ENCODE data around the gene WIZ. TPM values are rescaled to one million over a fixed set of nuclear protein-coding genes. Genes with fewer than 3 reads are reported as not detected.

The WIZ gene
- total and polyA plus RNA-seq, 10 of the 15 experiments (the other 5 are each of a cell fraction or from before 2014, with no cell fraction given) = 0.10 to 26.7 (median 2.7) TPM

- 69% methylated on average over 13 of the region's 13 CpGs for WGBS (ENCODE audit: insufficient coverage, insufficient replicate concordance, low lambda C conversion rate, missing lambda C conversion rate)
- ChIA-PET RAD21 (ENCODE audit: unreplicated experiment) (no interaction called here), SMC1A (ENCODE audit: uncharacterized antibody, unreplicated experiment) (no interaction called here), CTCF (no interaction called here), POLR2A (no interaction called here)
- H3K9me3 ChIP-seq (replicated peaks; ENCODE audit: control insufficient read depth, insufficient read depth, low read length) = no peaks in the 10 kb centered on the region; the same call in 2 of the 3 replicates
- H3K4me2 ChIP-seq (ENCODE audit: control insufficient read depth, insufficient read depth) = no peak overlapping the region
- no peaks in the 10 kb centered on the region for H3K79me2 ChIP-seq (ENCODE audit: control insufficient read depth, insufficient read depth, low read length)
- BruUV-seq (replicated peaks) = no TSS peak
- FAIRE-seq (no peak), ATAC-seq (no peak), DNase-seq (ENCODE audit: low read depth, low spot score) (no peak)
- in situ Hi-C loops (cut with MboI) (no loop called here), intact Hi-C loops (cut with micrococcal nuclease; ENCODE audit: unreplicated experiment) (no loop called here)
- no peaks in the 10 kb centered on the region for H3K36me3 ChIP-seq (ENCODE audit: control insufficient read depth in 2 of 2, insufficient read depth in 2 of 2, low read length in 1 of 2)
- H4K20me1 ChIP-seq (ENCODE audit: control insufficient read depth, insufficient read depth) = no peaks in the 10 kb centered on the region
- no peaks in the 10 kb centered on the region for H3K4me1 ChIP-seq (ENCODE audit: control insufficient read depth, insufficient read depth, low read length)
- TF ChIP-seq MYB (IDR thresholded peaks at IDR 0.05; ENCODE audit: borderline replicate concordance, low read depth, low read length) = no peak
- TF ChIP-seq GATAD2B (conservative IDR thresholded peaks at IDR 0.05; ENCODE audit: low read depth) = no peak
- no peak for TF ChIP-seq STAT1 (conservative IDR thresholded peaks at IDR 0.05)
- TF ChIP-seq HDAC6 (IDR thresholded peaks at IDR 0.05; ENCODE audit: unreplicated experiment) = no peak
- TF ChIP-seq ASH2L (IDR thresholded peaks at IDR 0.05; ENCODE audit: borderline replicate concordance, low read depth) = no peak
- TF ChIP-seq KAT2A (conservative IDR thresholded peaks at IDR 0.05; ENCODE audit: control insufficient read depth, low read depth, low read length) = no peak
- TF ChIP-seq BCL3 (IDR thresholded peaks at IDR 0.05; ENCODE audit: borderline replicate concordance, insufficient read depth, low read depth, low read length, poor library complexity, severe bottlenecking) = no peak
- no peak for TF ChIP-seq BCLAF1 (IDR thresholded peaks at IDR 0.05)
- H3K4me3 ChIP-seq = no peak overlapping the region
- no peak overlapping the region for H3K27ac ChIP-seq (ENCODE audit: control insufficient read depth, insufficient read depth)
- H3K9ac ChIP-seq (ENCODE audit: control insufficient read depth, insufficient read depth, low read length) = no peak overlapping the region
- no peak overlapping the region for H2AFZ ChIP-seq (ENCODE audit: control insufficient read depth, low read depth, low read length)
- H3K27me3 ChIP-seq (replicated peaks in 1 of 2; ENCODE audit: control insufficient read depth in 2 of 2, insufficient read depth in 2 of 2, low read length in 1 of 2) = no peaks in the 10 kb centered on the region
These were observed 38.9 kb upstream of the WIZ start for GRCh38 chr19:15488489-15489226.
